Dendritic cell treated with granulocyte-macrophage colony-stimulating factor and Interleukin-4, amounts not matched to agents 40 ng/mL and 50 ng/mL, for 4 days (primary cell): ENCODE data around the gene TBC1D7.
A peak's percentile ranks its signal among the peaks of the same experiment; 100 is the strongest.

Experiments used
- H3K27ac Mint-ChIP-seq: one replicate; pipeline ENCODE4 v1.8.0; 2022; ENCODE audit warnings: mild to moderate bottlenecking, mixed read lengths
- H3K27me3 Mint-ChIP-seq: one replicate; pipeline ENCODE4 v1.8.0; 2022; ENCODE audit warnings: mild to moderate bottlenecking, mixed read lengths
- H3K36me3 Mint-ChIP-seq: one replicate; pipeline ENCODE4 v1.8.0; 2022; ENCODE audit warnings: low read depth, mixed read lengths
- H3K4me1 Mint-ChIP-seq: one replicate; pipeline ENCODE4 v1.8.0; 2022; ENCODE audit warnings: low read depth, mixed read lengths
- H3K4me3 Mint-ChIP-seq: one replicate; pipeline ENCODE4 v1.8.0; 2022; ENCODE audit warnings: mild to moderate bottlenecking, moderate library complexity, mixed read lengths
- H3K9me3 Mint-ChIP-seq: one replicate; pipeline ENCODE4 v1.8.0; 2022; ENCODE audit warnings: mixed read lengths
- intact Hi-C: fragments of 100-400 bp; cut with micrococcal nuclease; formaldehyde crosslinking; loops from one replicate; pipeline ENCODE4 v1.15.0; 2022

Gene TBC1D7

DNA sequence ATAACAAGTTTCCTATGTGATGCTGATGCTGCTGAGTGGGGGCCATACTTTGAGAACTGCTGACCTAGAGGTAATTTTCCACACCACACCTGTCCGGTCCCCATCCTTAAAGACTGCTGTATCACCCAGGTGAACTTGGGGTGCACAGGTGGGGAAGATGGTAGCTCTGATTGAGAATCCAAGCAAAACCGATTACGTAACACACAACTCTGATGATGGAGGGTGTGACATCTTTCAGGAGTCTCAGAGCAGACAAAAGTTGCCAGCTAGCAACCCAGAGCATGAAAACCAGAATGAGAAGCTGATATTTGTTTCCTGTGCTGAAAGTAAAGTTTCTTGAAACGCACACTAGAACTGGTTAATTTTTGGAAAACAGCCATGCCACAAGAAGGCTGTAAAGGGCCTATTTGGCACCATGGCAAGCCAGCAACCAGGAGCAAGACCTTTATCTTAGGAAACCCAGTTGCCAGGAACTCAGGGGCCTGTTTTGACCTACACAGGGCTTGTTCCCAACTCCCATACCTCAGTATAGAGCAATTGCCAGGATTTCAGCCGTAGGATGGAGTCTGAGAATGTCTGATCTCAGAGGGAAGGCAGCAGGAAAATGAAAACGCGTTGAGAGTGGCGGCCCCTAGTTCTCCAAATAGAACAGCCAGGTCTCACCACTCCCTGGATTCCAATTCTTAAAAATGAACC, 21.6 kb upstream of the TBC1D7 start:
- Mint-ChIP-seq H3K4me3 (no peak overlapping the region), H3K36me3 (no peaks in the 10 kb centered on the region), H3K27ac (no peak overlapping the region), H3K9me3 (no peaks in the 10 kb centered on the region), H3K27me3 (no peaks in the 10 kb centered on the region), H3K4me1 (peaks cover 18% of the 10 kb centered on the region)
- intact Hi-C loops, result loop anchor here (10.0 kb wide), 1 partner anchor 75 kb away; no protein-coding TSS in a partner anchor

DNA sequence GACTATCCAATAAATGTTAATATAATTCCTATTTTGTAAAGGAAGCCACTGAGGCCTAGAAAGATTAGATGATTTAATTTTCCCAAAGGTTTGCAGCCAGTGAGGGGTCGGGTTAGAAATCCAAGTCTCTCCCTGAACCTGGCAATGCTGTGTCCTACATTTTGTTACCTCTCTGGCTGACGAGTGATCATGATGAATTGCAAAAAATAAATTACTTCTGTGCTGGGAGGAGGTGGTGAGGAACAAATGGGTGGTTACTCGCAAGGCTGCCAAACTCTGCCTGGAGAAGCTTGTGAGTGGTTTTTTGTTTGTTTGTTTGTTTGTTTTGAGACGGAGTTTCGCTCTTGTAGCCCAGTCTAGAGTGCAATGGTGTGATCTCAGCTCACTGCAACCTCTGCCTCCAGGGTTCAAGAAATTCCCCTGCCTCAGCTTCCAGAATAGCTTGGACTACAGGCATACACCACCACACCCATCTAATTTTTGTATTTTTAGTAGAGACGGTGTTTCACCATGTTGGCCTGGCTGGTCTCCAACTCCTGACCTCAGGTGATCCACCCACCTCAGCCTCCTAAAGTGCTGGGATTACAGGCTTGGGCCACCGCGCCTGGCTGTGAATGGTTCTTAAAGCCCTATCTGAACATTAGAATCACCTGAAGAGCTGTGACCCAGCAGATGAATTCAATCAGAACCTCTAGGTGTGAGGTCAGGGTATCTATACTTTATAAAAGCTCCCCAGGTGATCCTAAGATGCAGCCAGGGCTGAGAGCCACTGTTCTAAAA, 20.2 kb upstream of the TBC1D7 start:
- no peak overlapping the region for H3K4me3 Mint-ChIP-seq
- H3K27ac Mint-ChIP-seq, result no peak overlapping the region
- H3K36me3 Mint-ChIP-seq, result no peaks in the 10 kb centered on the region
- no peaks in the 10 kb centered on the region for H3K9me3 Mint-ChIP-seq
- H3K4me1 Mint-ChIP-seq, result peaks cover 4% of the 10 kb centered on the region
- intact Hi-C loops, result no loop called here
- H3K27me3 Mint-ChIP-seq, result no peaks in the 10 kb centered on the region

DNA sequence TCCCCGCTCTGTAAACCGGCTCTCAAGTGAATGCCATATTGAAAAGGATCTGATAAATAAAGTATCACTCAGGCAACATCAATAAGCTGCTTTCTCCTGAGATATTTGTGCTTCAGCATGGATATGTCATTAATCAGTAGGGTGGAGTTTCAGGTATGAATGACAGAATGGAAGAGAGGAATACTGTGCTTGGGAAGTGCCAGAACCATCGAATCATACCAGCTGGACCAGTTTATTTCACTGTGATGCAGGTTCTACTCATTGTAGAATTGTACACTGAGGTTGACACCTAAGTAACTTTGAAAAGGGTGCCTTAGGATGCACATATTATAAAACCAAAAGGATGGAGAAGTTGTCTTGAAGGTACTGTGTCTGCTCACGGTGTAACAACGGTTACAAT, 17.9 kb upstream of the TBC1D7 start:
- Mint-ChIP-seq H3K27ac (no peak overlapping the region), H3K4me1 (no peaks in the 10 kb centered on the region)

DNA sequence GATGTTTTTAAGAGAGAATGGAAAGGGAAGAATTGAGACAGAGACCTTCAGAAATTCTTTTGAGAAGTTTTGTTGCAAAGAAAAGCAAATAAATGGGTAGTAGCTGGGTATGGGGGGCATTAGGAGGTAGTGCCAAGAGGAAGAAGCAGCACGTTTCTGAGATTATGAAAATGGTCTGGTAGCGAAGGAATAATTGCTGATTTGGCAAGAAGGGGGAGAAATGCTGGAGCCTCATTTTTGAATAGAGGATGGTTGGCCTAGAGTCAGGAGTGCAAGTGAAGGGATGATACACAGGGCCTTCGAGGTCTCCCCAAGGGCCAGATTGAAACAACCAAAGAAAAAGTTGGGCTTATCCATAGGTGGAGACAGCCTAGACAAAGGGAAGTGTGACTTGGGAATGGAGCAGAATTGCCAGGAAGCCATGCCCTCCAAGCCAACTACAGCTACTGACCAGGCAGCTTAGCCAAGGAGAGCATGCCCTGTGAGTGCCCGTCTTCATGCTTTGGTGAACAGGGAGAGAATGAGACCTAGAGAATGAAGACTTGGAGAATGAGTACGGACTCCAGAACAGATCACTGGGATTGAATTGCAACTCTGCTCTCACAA, 14.2 kb upstream of the TBC1D7 start:
- Mint-ChIP-seq H3K4me3 (no peak overlapping the region), H3K27ac (no peak overlapping the region), H3K27me3 (no peaks in the 10 kb centered on the region), H3K36me3 (no peaks in the 10 kb centered on the region), H3K4me1 (peaks cover 28% of the 10 kb centered on the region), H3K9me3 (peaks cover 12% of the 10 kb centered on the region)
- intact Hi-C loops, result no loop called here

More for the DNA sequence above, 17.9 kb upstream of the TBC1D7 start:
- Mint-ChIP-seq H3K4me3 (no peak overlapping the region), H3K9me3 (peaks cover 12% of the 10 kb centered on the region), H3K36me3 (no peaks in the 10 kb centered on the region), H3K27me3 (no peaks in the 10 kb centered on the region)
- intact Hi-C loops, result no loop called here

DNA sequence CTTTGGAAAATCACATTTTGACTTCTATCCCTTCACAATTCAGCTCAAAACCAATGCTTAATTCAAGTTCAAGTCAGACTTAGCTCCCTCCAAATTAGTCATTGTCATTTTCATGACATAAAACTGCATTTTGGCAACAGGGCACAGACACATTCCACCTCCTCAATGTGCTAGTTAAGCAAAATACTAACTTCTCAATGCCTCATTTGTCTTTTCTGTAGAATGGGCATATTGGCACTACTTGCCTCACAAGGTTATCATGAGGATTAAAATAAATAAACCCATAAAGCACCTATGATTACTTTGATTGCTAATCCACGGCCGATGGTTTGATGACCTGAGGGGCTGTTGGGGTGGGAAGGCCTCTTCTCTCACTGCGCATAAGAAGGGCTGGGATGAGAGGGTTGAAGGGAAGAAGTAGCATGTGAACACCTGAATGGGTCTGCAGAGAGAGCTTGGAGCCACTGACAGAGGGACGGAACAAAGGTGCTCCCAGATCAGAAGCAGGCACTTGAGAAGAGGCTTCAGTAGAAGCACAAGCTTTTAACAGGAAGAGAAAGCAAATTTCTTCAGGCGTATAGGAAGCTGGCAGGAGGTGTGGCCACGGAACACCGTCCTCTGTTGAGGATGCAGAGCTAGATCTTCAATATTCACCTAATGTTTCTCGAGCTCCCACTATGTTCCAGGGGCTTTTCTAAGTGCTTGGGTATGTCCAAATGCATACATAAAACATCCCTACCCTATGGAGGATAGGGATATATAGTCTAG, 11.7 kb upstream of the TBC1D7 start:
- Mint-ChIP-seq H3K4me1 (peaks cover 34% of the 10 kb centered on the region), H3K4me3 (no peak overlapping the region), H3K27ac (peak overlapping the region; percentile 56), H3K36me3 (no peaks in the 10 kb centered on the region), H3K27me3 (no peaks in the 10 kb centered on the region), H3K9me3 (peaks cover 12% of the 10 kb centered on the region)
- intact Hi-C loops, result loop anchor here (5.0 kb wide), 2 partner anchors 147 to 722 kb away; partner anchors contain the start of gene GFOD1

DNA sequence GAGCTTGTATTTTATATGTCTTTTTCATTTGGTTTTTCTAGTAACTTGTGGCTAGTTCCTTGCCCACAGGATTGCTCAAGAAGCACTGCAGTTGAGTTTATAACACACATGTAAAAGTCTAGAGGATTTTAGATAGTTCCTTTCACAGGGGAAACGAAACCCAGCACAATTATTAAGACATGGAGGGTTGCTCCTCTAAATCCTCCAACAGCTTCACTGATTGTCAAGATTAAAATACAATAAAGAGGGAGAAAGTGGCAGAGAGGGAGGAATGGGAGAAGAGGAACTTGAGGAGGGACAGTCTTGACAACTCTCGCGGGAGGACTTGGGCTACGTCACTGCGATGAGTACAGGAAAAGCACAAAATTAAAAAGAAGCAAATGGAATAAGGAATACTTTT, 9.7 kb upstream of the TBC1D7 start:
- H3K27ac Mint-ChIP-seq, result peak overlapping the region; percentile 86
- H3K4me3 Mint-ChIP-seq, result peak overlapping the region; percentile 54
- H3K9me3 Mint-ChIP-seq, result peaks cover 12% of the 10 kb centered on the region
- H3K27me3 Mint-ChIP-seq, result no peaks in the 10 kb centered on the region
- H3K36me3 Mint-ChIP-seq, result no peaks in the 10 kb centered on the region
- intact Hi-C loops, result loop anchor here (5.0 kb wide), 2 partner anchors 149 to 724 kb away; partner anchors contain the start of gene GFOD1
- H3K4me1 Mint-ChIP-seq, result peaks cover 34% of the 10 kb centered on the region

DNA sequence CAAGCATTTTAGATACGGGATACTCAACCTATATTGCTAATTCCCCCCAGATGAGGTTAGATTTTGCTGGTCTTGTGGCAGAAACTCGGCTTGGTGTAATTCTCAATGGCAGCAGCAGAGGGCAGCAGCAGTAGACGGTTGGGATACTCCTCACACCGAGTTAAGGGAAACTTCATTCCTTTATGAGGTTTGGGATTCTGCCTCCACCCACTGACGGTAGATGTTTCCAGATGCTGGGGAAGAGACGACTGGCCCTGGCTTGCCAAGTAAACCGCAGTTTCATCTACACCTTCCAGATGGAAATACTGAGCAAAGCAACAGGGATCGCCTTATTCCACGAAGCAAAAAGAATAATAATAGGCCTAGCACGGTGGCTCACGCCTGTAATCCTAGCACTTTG, 8.2 kb upstream of the TBC1D7 start:
- no peak overlapping the region for H3K27ac Mint-ChIP-seq
- H3K36me3 Mint-ChIP-seq, result no peaks in the 10 kb centered on the region
- H3K4me1 Mint-ChIP-seq, result peaks cover 34% of the 10 kb centered on the region
- H3K4me3 Mint-ChIP-seq, result no peak overlapping the region
- H3K9me3 Mint-ChIP-seq, result peaks cover under 1% of the 10 kb centered on the region
- no peaks in the 10 kb centered on the region for H3K27me3 Mint-ChIP-seq
- intact Hi-C loops, result loop anchor here (1.0 to 5.0 kb wide), 4 partner anchors 151 to 726 kb away; partner anchors contain the start of genes GFOD1 and SIRT5

DNA sequence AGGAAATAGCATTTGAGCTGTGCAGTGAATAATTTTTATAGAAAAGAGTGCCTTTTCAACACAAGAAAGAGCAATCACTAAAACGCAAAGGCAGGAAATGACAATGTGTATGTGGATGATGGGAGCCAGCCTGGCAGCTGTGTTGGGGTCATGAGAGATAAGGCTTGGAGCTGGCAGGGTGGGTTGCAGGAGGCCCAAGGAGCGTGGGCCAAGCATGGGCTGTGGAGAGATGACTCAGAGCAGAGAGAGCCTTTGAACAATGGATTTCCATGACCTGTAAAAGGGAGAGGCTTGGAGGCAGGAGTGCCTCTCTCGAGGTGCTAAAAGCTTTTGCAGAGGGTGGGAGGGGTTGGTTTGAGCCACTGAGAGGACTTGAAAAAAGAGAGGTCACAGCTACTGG, 6.6 kb upstream of the TBC1D7 start:
- Mint-ChIP-seq H3K9me3 (no peaks in the 10 kb centered on the region), H3K36me3 (no peaks in the 10 kb centered on the region), H3K27ac (no peak overlapping the region), H3K27me3 (no peaks in the 10 kb centered on the region), H3K4me3 (no peak overlapping the region), H3K4me1 (peaks cover 24% of the 10 kb centered on the region)
- intact Hi-C loops, result loop anchor here (5.0 kb wide), 3 partner anchors 152 to 727 kb away; partner anchors contain the start of genes GFOD1 and NOL7

DNA sequence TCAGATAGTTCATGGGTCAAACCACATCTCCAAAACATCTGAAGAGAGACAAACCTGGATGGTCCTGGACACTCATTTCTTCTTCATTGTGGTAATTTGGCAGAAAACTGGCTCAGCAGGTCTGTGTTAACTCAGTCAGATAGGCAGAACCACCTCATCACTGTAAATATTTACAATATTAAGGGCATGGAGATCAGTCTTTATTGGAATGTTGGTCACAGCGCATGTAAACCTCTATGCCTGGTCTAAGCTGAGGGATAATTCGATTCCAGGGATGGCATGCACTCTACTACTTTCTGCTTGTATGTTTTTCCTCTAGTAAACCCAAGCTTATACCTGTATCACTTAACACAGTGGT, 4.0 kb upstream of the TBC1D7 start:
- Mint-ChIP-seq H3K4me3 (no peak overlapping the region), H3K36me3 (no peaks in the 10 kb centered on the region), H3K27ac (no peak overlapping the region), H3K4me1 (peaks cover 14% of the 10 kb centered on the region), H3K27me3 (no peaks in the 10 kb centered on the region), H3K9me3 (no peaks in the 10 kb centered on the region)
- intact Hi-C loops, result loop anchor here (5.0 kb wide), 1 partner anchor 285 kb away; the partner anchor contains the start of gene NOL7

DNA sequence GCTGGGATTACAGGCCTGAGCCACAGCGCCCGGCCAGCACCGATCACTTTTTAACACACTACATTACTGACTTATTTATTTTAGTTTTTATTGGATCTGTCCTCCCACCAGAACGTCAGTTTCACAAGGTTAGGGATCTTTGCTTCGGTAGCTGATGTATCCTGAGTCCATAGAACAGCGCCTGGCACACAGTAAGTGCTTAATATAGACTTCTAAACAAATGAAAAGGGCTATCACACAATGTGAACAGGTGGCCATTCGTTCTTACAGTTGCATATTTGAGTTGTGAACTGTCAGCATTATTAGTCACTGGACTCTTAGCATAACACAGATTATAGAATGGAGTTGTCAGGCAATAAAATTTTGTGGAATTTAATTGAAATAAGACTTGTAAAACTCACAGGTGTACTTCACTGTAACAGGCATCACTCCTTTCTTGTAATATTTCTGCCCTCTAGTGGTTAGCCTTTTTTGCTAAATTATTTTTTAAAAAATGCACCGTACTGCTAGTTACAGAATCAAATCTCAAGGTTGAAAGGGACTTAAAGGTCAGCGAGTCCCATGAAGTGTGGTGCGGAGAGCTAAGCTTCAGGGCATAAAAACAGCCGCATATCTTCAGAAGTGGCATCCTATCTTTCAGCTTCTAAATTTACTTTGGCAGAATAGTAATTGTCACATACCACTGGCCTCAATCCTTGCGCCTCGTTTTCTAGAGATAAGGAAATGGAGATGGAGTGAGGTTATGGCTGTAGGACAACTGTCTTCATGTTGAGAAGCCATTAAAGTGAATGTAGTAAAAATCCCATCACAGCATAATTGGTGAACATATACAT, 3.4 kb upstream of the TBC1D7 start:
- Mint-ChIP-seq H3K4me3 (no peak overlapping the region), H3K9me3 (no peaks in the 10 kb centered on the region), H3K4me1 (peaks cover 13% of the 10 kb centered on the region), H3K27ac (no peak overlapping the region), H3K36me3 (no peaks in the 10 kb centered on the region), H3K27me3 (no peaks in the 10 kb centered on the region)
- intact Hi-C loops, result loop anchor here (1.0 to 5.0 kb wide), 2 partner anchors 136 to 286 kb away; partner anchors contain the start of gene NOL7

DNA sequence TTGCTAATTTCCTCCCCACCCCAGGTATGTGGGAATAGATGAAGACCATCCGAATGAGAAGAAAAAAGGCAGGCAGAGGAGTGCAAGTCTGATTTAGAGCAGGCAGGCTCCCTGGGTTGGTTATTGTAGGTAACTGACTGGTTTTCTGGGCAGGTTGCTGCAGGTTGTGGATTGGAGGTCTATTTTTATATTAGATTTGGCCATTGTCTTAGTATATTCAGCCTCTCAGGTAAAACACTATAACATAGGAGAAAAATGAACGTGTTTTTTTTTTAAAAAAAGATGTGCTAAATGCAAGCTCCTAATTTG, 492 bp upstream of the TBC1D7 start:
- Mint-ChIP-seq H3K27ac (peak overlapping the region; percentile 89), H3K4me1 (peaks cover 9% of the 10 kb centered on the region), H3K36me3 (peaks cover 14% of the 10 kb centered on the region), H3K4me3 (peak overlapping the region; percentile 88), H3K9me3 (no peaks in the 10 kb centered on the region), H3K27me3 (no peaks in the 10 kb centered on the region)
- intact Hi-C loops, result loop anchor here (2.0 kb wide), 2 partner anchors 26 to 418 kb away; no protein-coding TSS in a partner anchor

DNA sequence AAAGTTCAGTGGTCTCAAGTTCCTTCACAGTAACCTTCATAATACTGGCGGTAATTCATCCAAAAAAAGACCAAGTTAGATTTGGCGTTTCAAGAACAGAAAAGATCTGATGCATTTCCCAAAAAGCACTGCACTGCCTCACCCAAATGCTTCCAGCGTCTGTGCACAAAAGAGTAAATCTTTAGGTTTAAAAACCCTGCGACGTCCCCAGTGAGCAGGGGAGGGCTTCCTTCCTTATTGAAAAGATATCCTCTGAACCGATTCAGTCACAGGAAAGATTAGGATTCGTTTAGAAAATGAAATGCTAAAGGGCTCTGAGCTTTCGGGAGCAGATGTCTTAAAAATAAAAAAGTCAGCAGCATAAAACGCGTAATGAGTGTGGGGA, 654 bp downstream of the TBC1D7 start:
- Mint-ChIP-seq H3K36me3 (peaks cover 26% of the 10 kb centered on the region), H3K27ac (peak overlapping the region; percentile 89), H3K9me3 (no peaks in the 10 kb centered on the region), H3K4me3 (peak overlapping the region; percentile 88), H3K27me3 (no peaks in the 10 kb centered on the region), H3K4me1 (peaks cover 9% of the 10 kb centered on the region)
- intact Hi-C loops, result loop anchor here (2.0 kb wide), 2 partner anchors 25 to 417 kb away; no protein-coding TSS in a partner anchor
